Panc1 (cell line): ENCODE results near the gene MRPL40. TPM values are rescaled to one million over a fixed set of nuclear protein-coding genes. Genes with fewer than 3 reads are reported as not detected.
"Not testable (repeated sequence)": the region's sequence is repeated elsewhere in the genome, so short reads cannot be mapped to it uniquely, and the experiment has no call there.

Experiments used
- ATAC-seq: fragments of 200-7000 bp; cut with Tn5 transposase; 2 replicates; pipeline ENCODE4 v1.9.1; 2020; ENCODE audit warnings: mild to moderate bottlenecking, moderate library complexity
- BruUV-seq: library from RNA; stranded (reverse); fragments of 400-500 nt; replicated peaks from 2 replicates; lab custom pipeline; 2021; lab: Mats Ljungman, UMichigan
- CTCF ChIA-PET: fragments of 300-600 bp; sonication (Branson Sonifier 250); formaldehyde crosslinking; loops from one replicate; lab custom pipeline; 2022; ENCODE audit warnings: antibody characterized with exemption; lab: Charles Lee
- POLR2A ChIA-PET: fragments of 300-600 bp; sonication (Branson Sonifier 250); formaldehyde crosslinking; loops from one replicate; lab custom pipeline; 2022; ENCODE audit warnings: antibody characterized with exemption; lab: Charles Lee
- DNase-seq: peaks from one replicate; pipeline ENCODE4 v3.0.0-alpha.2; 2010; ENCODE audit warnings: low read depth, low spot score
- H3K27ac ChIP-seq: 2 replicates; pipeline ENCODE4 v1.5.1; 2011; ENCODE audit warnings: mild to moderate bottlenecking, low read length, inconsistent platforms
- H3K27me3 ChIP-seq: fragments of 200-500 bp; sonication (Bioruptor generic); 2 replicates; pipeline ENCODE4 v1.6.0; 2014; ENCODE audit warnings: low read length, inconsistent platforms; ENCODE audit not compliant: control insufficient read depth, insufficient read depth
- H3K36me3 ChIP-seq: fragments of 200-500 bp; sonication (Bioruptor generic); 2 replicates; pipeline ENCODE4 v1.5.1; 2014; ENCODE audit warnings: inconsistent platforms, mild to moderate bottlenecking, low read length, moderate library complexity; ENCODE audit not compliant: control insufficient read depth, insufficient read depth
- H3K4me1 ChIP-seq: 2 replicates; pipeline ENCODE4 v1.5.1; 2011; ENCODE audit warnings: inconsistent platforms, mild to moderate bottlenecking, low read length, moderate library complexity; ENCODE audit not compliant: control insufficient read depth, insufficient read depth
- H3K4me3 ChIP-seq, 2 experiments: 2 replicates each; pipeline ENCODE4 v1.5.1; 2011 to 2012; ENCODE audit warnings: low read depth in 2 of 2, low read length in 2 of 2, mild to moderate bottlenecking in 2 of 2, inconsistent platforms in 1 of 2, moderate library complexity in 1 of 2
- H3K9me3 ChIP-seq: fragments of 200-500 bp; sonication (Bioruptor generic); 2 replicates; pipeline ENCODE4 v1.5.1; 2014; ENCODE audit warnings: low read depth, mild to moderate bottlenecking, inconsistent platforms, low read length, moderate library complexity; ENCODE audit not compliant: control insufficient read depth, insufficient read depth
- CTCF ChIP-seq: fragments of 450-650 bp; IDR thresholded peaks from 2 replicates; pipeline ENCODE4 v1.5.1; 2017; ENCODE audit warnings: mild to moderate bottlenecking
- POLR2AphosphoS5 ChIP-seq: IDR thresholded peaks from 2 replicates; pipeline ENCODE4 v1.6.1; 2012; ENCODE audit warnings: mild to moderate bottlenecking, low read depth, low read length, moderate library complexity
- REST ChIP-seq, 2 experiments: IDR thresholded peaks; 2 replicates each; pipeline ENCODE4 v1.6.1; 2011 to 2012; ENCODE audit warnings: low read depth in 2 of 2, control low read depth in 1 of 2, low read length in 1 of 2, mild to moderate bottlenecking in 1 of 2, moderate library complexity in 1 of 2; ENCODE audit not compliant: insufficient read depth in 1 of 2
- SIN3A ChIP-seq: IDR thresholded peaks from 2 replicates; pipeline ENCODE4 v1.6.1; 2012; ENCODE audit warnings: low read depth, mild to moderate bottlenecking, low read length, moderate library complexity, borderline replicate concordance; ENCODE audit not compliant: insufficient read depth
- TCF7L2 ChIP-seq: IDR thresholded peaks from 2 replicates; pipeline ENCODE4 v1.6.1; 2011; ENCODE audit warnings: mild to moderate bottlenecking, low read depth, low read length, inconsistent platforms
- in situ Hi-C: cut with HindIII; loops from 2 replicates; pipeline ENCODE4 v1.10.0; 2016; ENCODE audit warnings: low sequenced_read_pairs, low pct_unique_long_range_greater_than_20kb
- intact Hi-C: fragments of 100-400 bp; cut with micrococcal nuclease; formaldehyde crosslinking; loops from one replicate; pipeline ENCODE4 v1.10.0; 2022; ENCODE audit not compliant: unreplicated experiment
- total RNA-seq: library from RNA; stranded (reverse); gene quantifications from one replicate; pipeline ENCODE4 v1.2.1, GENCODE V29; 2021; ENCODE audit not compliant: unreplicated experiment

MRPL40 gene
- total RNA-seq, 1 experiment from 2014 or later = 36.3 TPM

- H3K9me3 ChIP-seq = no peaks in the 10 kb centered on the region
- intact Hi-C loops = no loop called here
- BruUV-seq = no TSS peak
- ATAC-seq = no peak
- no peak overlapping the region for H3K27ac ChIP-seq
- TF ChIP-seq TCF7L2 = no peak
- no peak for TF ChIP-seq REST (IDR thresholded peaks at IDR 0.05; ENCODE audit: insufficient read depth in 1 of 2, low read depth in 2 of 2, low read length in 1 of 2)
- TF ChIP-seq POLR2AphosphoS5 = no peak
- no peak for TF ChIP-seq CTCF
- no peak for TF ChIP-seq SIN3A
- ChIA-PET CTCF (no interaction called here), POLR2A (no interaction called here)
- in situ Hi-C loops = no loop called here
- peaks cover 13% of the 10 kb centered on the region; the same call in 1 of the 2 replicates for H3K4me1 ChIP-seq
- no peak overlapping the region for H3K4me3 ChIP-seq
- no peaks in the 10 kb centered on the region for H3K27me3 ChIP-seq
- no peaks in the 10 kb centered on the region; the same call in none of the 2 replicates for H3K36me3 ChIP-seq
- DNase-seq = no peak
These were observed 11.3 kb downstream of the MRPL40 start for GRCh38 chr22:19443544-19444211.

GRCh38 chr22:19445279-19445982, 13.1 kb downstream of the MRPL40 start:
- BruUV-seq, H3K9me3 ChIP-seq, in situ Hi-C loops, H3K4me3 ChIP-seq, H3K27ac ChIP-seq, intact Hi-C loops, CTCF ChIA-PET, ATAC-seq, H3K36me3 ChIP-seq, DNase-seq, POLR2A ChIA-PET, H3K27me3 ChIP-seq: not testable (repeated sequence)
- H3K4me1 ChIP-seq = peaks cover 16% of the 10 kb centered on the region; the same call in 1 of the 2 replicates
